Measurements from ENCODE around the gene STXBP2. TPM values are rescaled to one million over a fixed set of nuclear protein-coding genes. Genes with fewer than 3 reads are reported as not detected.

The STXBP2 gene
- polyA plus RNA-seq, 1 experiment: 5.0 TPM

- H3K4me3 ChIP-seq (ENCODE audit: low read depth, low read length): no peak within 1 kb of the TSS
- peaks cover under 1% of the 10 kb centered on the region; the same call in 1 of the 2 replicates for H3K9me3 ChIP-seq (ENCODE audit: control insufficient read depth, insufficient read depth, low read length)
- ChIA-PET POLR2A (no interaction called here), CTCF (interaction anchor here (0.9 kb wide), 1 partner anchor 12 kb away, joined by 4 read pairs; the partner anchor contains the start of gene TRAPPC5)
- TF ChIP-seq, protein P1, sequence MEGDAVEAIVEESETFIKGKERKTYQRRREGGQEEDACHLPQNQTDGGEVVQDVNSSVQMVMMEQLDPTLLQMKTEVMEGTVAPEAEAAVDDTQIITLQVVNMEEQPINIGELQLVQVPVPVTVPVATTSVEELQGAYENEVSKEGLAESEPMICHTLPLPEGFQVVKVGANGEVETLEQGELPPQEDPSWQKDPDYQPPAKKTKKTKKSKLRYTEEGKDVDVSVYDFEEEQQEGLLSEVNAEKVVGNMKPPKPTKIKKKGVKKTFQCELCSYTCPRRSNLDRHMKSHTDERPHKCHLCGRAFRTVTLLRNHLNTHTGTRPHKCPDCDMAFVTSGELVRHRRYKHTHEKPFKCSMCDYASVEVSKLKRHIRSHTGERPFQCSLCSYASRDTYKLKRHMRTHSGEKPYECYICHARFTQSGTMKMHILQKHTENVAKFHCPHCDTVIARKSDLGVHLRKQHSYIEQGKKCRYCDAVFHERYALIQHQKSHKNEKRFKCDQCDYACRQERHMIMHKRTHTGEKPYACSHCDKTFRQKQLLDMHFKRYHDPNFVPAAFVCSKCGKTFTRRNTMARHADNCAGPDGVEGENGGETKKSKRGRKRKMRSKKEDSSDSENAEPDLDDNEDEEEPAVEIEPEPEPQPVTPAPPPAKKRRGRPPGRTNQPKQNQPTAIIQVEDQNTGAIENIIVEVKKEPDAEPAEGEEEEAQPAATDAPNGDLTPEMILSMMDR (IDR thresholded peaks at IDR 0.05; ENCODE audit: low read depth, low read length): no peak
- H3K27ac ChIP-seq (ENCODE audit: low read depth, low read length): no peak within 1 kb of the TSS
- no peak for DNase-seq (ENCODE audit: low read depth, low spot score)
- peaks cover 18% of the 10 kb centered on the region for H3K27me3 ChIP-seq (ENCODE audit: control insufficient read depth, insufficient read depth, low read length)
Measured at GRCh38 chr19:7668842-7669241, 31.9 kb downstream of the STXBP2 start, which contains the start of gene RETN. RETN (plus strand) TSS chr19:7669049; CDS start chr19:7669327, 278 bp downstream.

GRCh38 chr19:7669641-7670040 lies 32.7 kb downstream of the STXBP2 start:
- Histone ChIP-seq H3K27ac (ENCODE audit: low read depth, low read length) (no peak overlapping the region), H3K9me3 (ENCODE audit: control insufficient read depth, insufficient read depth, low read length) (peaks cover 6% of the 10 kb centered on the region), H3K27me3 (ENCODE audit: control insufficient read depth, insufficient read depth, low read length) (peaks cover 18% of the 10 kb centered on the region), H3K4me3 (ENCODE audit: low read depth, low read length) (no peak overlapping the region)
- POLR2A ChIA-PET: no interaction called here
- CTCF ChIA-PET: no interaction called here
- no peak for DNase-seq (ENCODE audit: low read depth, low spot score)
- TF ChIP-seq, protein P1 (IDR thresholded peaks at IDR 0.05; ENCODE audit: low read depth, low read length): no peak

DNA sequence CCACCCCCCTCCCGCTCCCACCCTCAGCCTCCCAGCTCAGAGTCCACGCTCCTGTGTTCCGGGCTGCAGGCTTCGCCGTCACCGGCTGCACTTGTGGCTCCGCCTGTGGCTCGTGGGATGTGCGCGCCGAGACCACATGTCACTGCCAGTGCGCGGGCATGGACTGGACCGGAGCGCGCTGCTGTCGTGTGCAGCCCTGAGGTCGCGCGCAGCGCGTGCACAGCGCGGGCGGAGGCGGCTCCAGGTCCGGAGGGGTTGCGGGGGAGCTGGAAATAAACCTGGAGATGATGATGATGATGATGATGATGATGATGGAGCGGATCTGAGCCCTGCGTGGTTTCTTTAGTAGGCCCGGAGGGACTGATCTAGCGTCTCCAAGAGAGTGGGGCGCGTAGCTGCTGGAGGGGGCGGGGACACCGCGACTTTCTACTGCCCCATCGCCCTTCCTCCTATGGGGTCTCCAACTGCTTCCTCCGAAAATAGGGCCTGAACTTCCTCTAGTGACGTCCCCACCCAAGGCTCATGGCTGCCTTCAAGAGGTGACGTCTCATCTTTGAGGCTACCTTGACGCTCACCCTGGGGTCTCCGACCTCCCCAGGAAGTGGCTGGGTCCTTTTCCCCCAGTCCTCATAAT lies 33.4 kb downstream of the STXBP2 start:
- Histone ChIP-seq H3K4me3 (ENCODE audit: low read depth, low read length) (no peak overlapping the region), H3K27ac (ENCODE audit: low read depth, low read length) (no peak overlapping the region), H3K9me3 (ENCODE audit: control insufficient read depth, insufficient read depth, low read length) (peaks cover 6% of the 10 kb centered on the region), H3K27me3 (ENCODE audit: control insufficient read depth, insufficient read depth, low read length) (peaks cover 18% of the 10 kb centered on the region)
- ChIA-PET CTCF (interaction anchor here (2.9 kb wide), 1 partner anchor 10 kb away, joined by 15 read pairs; the partner anchor contains the start of gene TRAPPC5), POLR2A (no interaction called here)
- DNase-seq (ENCODE audit: low read depth, low spot score): no peak
- TF ChIP-seq, protein P1 (IDR thresholded peaks at IDR 0.05; ENCODE audit: low read depth, low read length): no peak

GRCh38 chr19:7670790-7671189 lies 33.9 kb downstream of the STXBP2 start:
- POLR2A ChIA-PET: no interaction called here

GRCh38 chr19:7672522-7672921 lies 35.6 kb downstream of the STXBP2 start:
- TF ChIP-seq, protein P1 (IDR thresholded peaks at IDR 0.05; ENCODE audit: low read depth, low read length): no peak
- DNase-seq (ENCODE audit: low read depth, low spot score): no peak
- no peak overlapping the region for H3K4me3 ChIP-seq (ENCODE audit: low read depth, low read length)
- CTCF ChIA-PET: interaction anchor here (2.9 kb wide), 1 partner anchor 8 kb away, joined by 15 read pairs; the partner anchor contains the start of gene TRAPPC5
- H3K27me3 ChIP-seq (ENCODE audit: control insufficient read depth, insufficient read depth, low read length): peaks cover 12% of the 10 kb centered on the region
- POLR2A ChIA-PET: no interaction called here
- no peak overlapping the region for H3K27ac ChIP-seq (ENCODE audit: low read depth, low read length)
- peaks cover 6% of the 10 kb centered on the region for H3K9me3 ChIP-seq (ENCODE audit: control insufficient read depth, insufficient read depth, low read length)

More at GRCh38 chr19:7670790-7671189, 33.9 kb downstream of the STXBP2 start:
- CTCF ChIA-PET: interaction anchor here (2.9 kb wide), 1 partner anchor 10 kb away, joined by 15 read pairs; the partner anchor contains the start of gene TRAPPC5
- Histone ChIP-seq H3K9me3 (ENCODE audit: control insufficient read depth, insufficient read depth, low read length) (peaks cover 6% of the 10 kb centered on the region), H3K27ac (ENCODE audit: low read depth, low read length) (no peak overlapping the region), H3K4me3 (ENCODE audit: low read depth, low read length) (no peak overlapping the region), H3K27me3 (ENCODE audit: control insufficient read depth, insufficient read depth, low read length) (peaks cover 15% of the 10 kb centered on the region)
- TF ChIP-seq, protein P1 (IDR thresholded peaks at IDR 0.05; ENCODE audit: low read depth, low read length): no peak
- no peak for DNase-seq (ENCODE audit: low read depth, low spot score)
